Measurements from ENCODE around the gene MKLN1. TPM values are rescaled to one million over a fixed set of nuclear protein-coding genes. Genes with fewer than 3 reads are reported as not detected.
"Not testable (repeated sequence)": the region's sequence is repeated elsewhere in the genome, so short reads cannot be mapped to it uniquely, and the experiment has no call there.

MKLN1 gene
- total and polyA plus RNA-seq, 2 donors from 2014 or later: 24.4 to 77.0 TPM

DNA sequence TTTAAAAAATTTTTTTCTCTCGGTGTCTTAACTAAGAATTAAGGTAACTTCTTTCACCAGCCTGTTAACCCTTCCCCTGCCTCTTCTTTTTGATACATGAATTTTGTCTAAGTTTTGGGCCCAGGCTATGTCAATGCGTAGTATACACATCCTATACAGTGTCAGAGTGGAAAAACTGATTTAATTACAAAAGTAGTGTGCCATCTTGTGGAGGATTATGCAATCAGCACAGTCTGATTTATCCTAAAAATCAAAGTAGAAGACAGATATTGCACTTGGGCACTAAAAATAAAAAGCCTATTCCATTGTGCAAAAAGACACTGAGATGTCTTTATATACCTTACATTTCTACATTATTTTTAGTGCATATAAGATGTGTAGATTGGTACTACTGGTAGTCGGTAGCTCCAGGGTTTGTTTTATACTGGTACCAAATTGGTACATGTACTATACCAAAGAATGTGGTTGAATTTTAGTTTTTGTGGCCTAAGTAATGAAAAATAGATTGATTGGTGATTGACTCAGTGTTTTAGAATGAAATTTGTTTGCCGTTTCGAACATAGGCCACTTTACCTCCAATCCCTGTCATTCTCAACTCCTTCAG lies 96.6 kb downstream of the MKLN1 start:
- FAIRE-seq (peak; percentile 85), DNase-seq (peak in 2 of 5 donors; percentile 15 to 48)
- Histone ChIP-seq H3K27ac (ENCODE audit: low read depth in 2 of 2, low read length in 2 of 2) (no peak overlapping the region), H3K4me3 (ENCODE audit: low read length in 3 of 3) (no peak overlapping the region), H3K9ac (ENCODE audit: low read length in 3 of 3) (peak overlapping the region in 1 of 3 donors; percentile 4), H3K9me3 (ENCODE audit: control insufficient read depth in 2 of 3, insufficient read depth in 1 of 3, low read length in 3 of 3) (no peaks in the 10 kb centered on the region), H3K36me3 (ENCODE audit: control insufficient read depth in 2 of 3, insufficient read depth in 3 of 3, low read length in 3 of 3) (peaks cover 0 to 5% (median 0%) of the 10 kb centered on the region in 3 donors), H3K27me3 (ENCODE audit: control insufficient read depth, insufficient read depth, low read length) (no peaks in the 10 kb centered on the region), H3K4me1 (ENCODE audit: control insufficient read depth in 2 of 3, insufficient read depth in 2 of 3, low read depth in 1 of 3, low read length in 3 of 3) (peaks cover 0 to 12% (median 5%) of the 10 kb centered on the region in 3 donors)
- intact Hi-C loops (cut with DNase I): no loop called here
- TF ChIP-seq, protein P1, sequence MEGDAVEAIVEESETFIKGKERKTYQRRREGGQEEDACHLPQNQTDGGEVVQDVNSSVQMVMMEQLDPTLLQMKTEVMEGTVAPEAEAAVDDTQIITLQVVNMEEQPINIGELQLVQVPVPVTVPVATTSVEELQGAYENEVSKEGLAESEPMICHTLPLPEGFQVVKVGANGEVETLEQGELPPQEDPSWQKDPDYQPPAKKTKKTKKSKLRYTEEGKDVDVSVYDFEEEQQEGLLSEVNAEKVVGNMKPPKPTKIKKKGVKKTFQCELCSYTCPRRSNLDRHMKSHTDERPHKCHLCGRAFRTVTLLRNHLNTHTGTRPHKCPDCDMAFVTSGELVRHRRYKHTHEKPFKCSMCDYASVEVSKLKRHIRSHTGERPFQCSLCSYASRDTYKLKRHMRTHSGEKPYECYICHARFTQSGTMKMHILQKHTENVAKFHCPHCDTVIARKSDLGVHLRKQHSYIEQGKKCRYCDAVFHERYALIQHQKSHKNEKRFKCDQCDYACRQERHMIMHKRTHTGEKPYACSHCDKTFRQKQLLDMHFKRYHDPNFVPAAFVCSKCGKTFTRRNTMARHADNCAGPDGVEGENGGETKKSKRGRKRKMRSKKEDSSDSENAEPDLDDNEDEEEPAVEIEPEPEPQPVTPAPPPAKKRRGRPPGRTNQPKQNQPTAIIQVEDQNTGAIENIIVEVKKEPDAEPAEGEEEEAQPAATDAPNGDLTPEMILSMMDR (IDR thresholded peaks at IDR 0.05; ENCODE audit: borderline replicate concordance, extremely low read depth, insufficient read depth): peak; percentile 66

DNA sequence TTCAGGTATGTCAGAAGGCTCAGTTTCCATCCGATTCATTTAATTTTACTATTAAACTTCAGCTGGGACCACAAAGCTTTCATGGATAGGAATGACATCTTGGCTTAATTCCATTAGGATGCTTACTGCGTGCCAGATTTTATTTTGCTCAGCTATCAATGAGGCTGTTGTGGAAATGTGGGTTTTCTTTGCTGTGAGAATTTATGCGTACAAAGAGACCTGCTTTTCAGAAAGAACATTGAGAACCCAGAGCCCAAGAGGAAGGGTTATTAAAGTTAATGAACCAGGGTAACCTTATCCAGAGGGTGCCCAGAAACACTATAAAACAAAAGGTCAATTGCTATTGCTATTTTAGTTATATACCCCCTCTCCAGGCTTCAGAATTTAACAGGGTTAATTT lies 98.3 kb downstream of the MKLN1 start:
- Histone ChIP-seq H3K27ac (ENCODE audit: low read depth in 2 of 2, low read length in 2 of 2) (no peak overlapping the region), H3K27me3 (ENCODE audit: control insufficient read depth, insufficient read depth, low read length) (no peaks in the 10 kb centered on the region), H3K9ac (ENCODE audit: low read length in 3 of 3) (no peak overlapping the region), H3K9me3 (ENCODE audit: control insufficient read depth in 2 of 3, insufficient read depth in 1 of 3, low read length in 3 of 3) (no peaks in the 10 kb centered on the region), H3K36me3 (ENCODE audit: control insufficient read depth in 2 of 3, insufficient read depth in 3 of 3, low read length in 3 of 3) (peaks cover 0 to 3% (median 2%) of the 10 kb centered on the region in 3 donors), H3K4me1 (ENCODE audit: control insufficient read depth in 2 of 3, insufficient read depth in 2 of 3, low read depth in 1 of 3, low read length in 3 of 3) (peaks cover 0 to 12% (median 5%) of the 10 kb centered on the region in 3 donors), H3K4me3 (ENCODE audit: low read length in 3 of 3) (no peak overlapping the region)
- intact Hi-C loops (cut with DNase I): no loop called here
- TF ChIP-seq, protein P1 (IDR thresholded peaks at IDR 0.05; ENCODE audit: borderline replicate concordance, extremely low read depth, insufficient read depth): no peak
- no peak for FAIRE-seq
- peak in 2 of 5 donors; percentile 22 to 30 for DNase-seq

DNA sequence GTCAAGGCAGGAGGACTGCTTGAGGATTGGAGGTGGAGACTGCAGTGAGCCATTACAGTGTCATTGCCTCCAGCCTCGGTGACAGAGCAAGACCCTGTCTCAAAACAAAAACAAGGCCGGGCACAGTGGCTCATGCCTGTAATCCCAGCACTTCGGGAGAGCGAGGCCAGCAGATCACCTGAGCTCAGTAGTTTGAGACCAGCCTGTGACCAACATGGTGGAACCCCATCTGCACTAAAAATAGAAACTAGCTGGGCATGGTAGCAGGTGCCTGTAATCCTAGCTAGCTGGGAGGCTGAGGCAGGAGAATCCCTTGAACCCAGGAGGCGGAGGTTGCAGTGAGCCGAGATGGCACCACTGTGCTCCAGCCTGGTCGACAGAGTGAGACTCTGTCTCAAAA lies 103.2 kb downstream of the MKLN1 start:
- FAIRE-seq; H3K9ac ChIP-seq (ENCODE audit: low read length in 3 of 3); H3K27me3 ChIP-seq (ENCODE audit: control insufficient read depth, insufficient read depth, low read length); H3K36me3 ChIP-seq (ENCODE audit: control insufficient read depth in 2 of 3, insufficient read depth in 3 of 3, low read length in 3 of 3); intact Hi-C loops (cut with DNase I); DNase-seq; H3K9me3 ChIP-seq (ENCODE audit: control insufficient read depth in 2 of 3, insufficient read depth in 1 of 3, low read length in 3 of 3); H3K4me3 ChIP-seq (ENCODE audit: low read length in 3 of 3); H3K27ac ChIP-seq (ENCODE audit: low read depth in 2 of 2, low read length in 2 of 2); H3K4me1 ChIP-seq (ENCODE audit: control insufficient read depth in 2 of 3, insufficient read depth in 2 of 3, low read depth in 1 of 3, low read length in 3 of 3): not testable (repeated sequence)

DNA sequence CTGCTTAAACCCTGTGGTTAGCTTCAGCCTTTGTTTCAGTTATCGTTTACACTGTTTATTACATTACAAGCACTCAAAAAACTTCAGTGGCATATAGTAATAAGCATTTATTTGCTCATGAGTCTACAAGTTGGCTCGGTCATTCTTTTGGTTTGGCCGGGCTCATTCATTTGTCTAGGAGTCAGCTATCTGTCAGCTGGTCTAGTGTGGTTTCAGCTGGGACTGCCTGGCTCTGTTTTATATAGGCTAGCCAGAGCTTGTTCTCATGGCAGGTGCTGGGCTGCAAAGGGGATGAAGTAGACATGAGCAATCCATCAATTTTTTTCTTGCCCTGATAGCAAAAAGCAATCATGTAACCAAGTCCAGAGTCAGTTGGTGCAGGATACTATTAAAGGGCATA lies 103.6 kb downstream of the MKLN1 start:
- Histone ChIP-seq H3K4me1 (ENCODE audit: control insufficient read depth in 2 of 3, insufficient read depth in 2 of 3, low read depth in 1 of 3, low read length in 3 of 3) (no peaks in the 10 kb centered on the region), H3K9me3 (ENCODE audit: control insufficient read depth in 2 of 3, insufficient read depth in 1 of 3, low read length in 3 of 3) (no peaks in the 10 kb centered on the region), H3K4me3 (ENCODE audit: low read length in 3 of 3) (no peak overlapping the region), H3K36me3 (ENCODE audit: control insufficient read depth in 2 of 3, insufficient read depth in 3 of 3, low read length in 3 of 3) (peaks cover 0 to 3% (median 2%) of the 10 kb centered on the region in 3 donors), H3K27ac (ENCODE audit: low read depth in 2 of 2, low read length in 2 of 2) (no peak overlapping the region), H3K27me3 (ENCODE audit: control insufficient read depth, insufficient read depth, low read length) (no peaks in the 10 kb centered on the region), H3K9ac (ENCODE audit: low read length in 3 of 3) (no peak overlapping the region)
- no peak for DNase-seq
- FAIRE-seq: no peak
- TF ChIP-seq, protein P1 (IDR thresholded peaks at IDR 0.05; ENCODE audit: borderline replicate concordance, extremely low read depth, insufficient read depth): no peak
- intact Hi-C loops (cut with DNase I): no loop called here
